ENCODE measurements around the gene ARHGAP18.
A peak's percentile ranks its signal among the peaks of the same experiment; 100 is the strongest.

ARHGAP18 gene

GRCh38 chr6:129686941-129687627 lies 22.9 kb downstream of the ARHGAP18 start:
- peak; percentile 21 to 23 for DNase-seq

DNA sequence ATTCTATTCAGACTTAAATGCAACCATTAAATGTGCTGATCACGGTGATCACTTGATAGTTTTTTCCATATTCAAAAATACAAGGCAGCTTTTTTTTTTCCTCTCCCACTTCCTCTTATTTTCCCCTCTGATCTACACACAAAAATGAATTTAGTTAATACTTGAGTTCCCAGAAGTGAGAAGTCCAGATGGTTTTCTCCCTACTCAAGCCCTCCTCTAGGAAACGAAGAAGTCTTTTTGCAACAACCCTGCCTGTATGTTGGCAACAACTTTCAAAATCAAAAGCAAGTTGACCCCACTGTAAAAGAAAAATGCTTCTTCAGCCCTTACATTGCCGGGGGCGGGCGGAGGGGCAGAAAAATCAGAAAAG lies 24.3 kb downstream of the ARHGAP18 start:
- DNase-seq: no peak

- DNase-seq: no peak
These were observed 24.9 kb downstream of the ARHGAP18 start for GRCh38 chr6:129684903-129685661.

- DNase-seq: no peak
These were observed 25.6 kb downstream of the ARHGAP18 start for GRCh38 chr6:129684323-129684884.

DNA sequence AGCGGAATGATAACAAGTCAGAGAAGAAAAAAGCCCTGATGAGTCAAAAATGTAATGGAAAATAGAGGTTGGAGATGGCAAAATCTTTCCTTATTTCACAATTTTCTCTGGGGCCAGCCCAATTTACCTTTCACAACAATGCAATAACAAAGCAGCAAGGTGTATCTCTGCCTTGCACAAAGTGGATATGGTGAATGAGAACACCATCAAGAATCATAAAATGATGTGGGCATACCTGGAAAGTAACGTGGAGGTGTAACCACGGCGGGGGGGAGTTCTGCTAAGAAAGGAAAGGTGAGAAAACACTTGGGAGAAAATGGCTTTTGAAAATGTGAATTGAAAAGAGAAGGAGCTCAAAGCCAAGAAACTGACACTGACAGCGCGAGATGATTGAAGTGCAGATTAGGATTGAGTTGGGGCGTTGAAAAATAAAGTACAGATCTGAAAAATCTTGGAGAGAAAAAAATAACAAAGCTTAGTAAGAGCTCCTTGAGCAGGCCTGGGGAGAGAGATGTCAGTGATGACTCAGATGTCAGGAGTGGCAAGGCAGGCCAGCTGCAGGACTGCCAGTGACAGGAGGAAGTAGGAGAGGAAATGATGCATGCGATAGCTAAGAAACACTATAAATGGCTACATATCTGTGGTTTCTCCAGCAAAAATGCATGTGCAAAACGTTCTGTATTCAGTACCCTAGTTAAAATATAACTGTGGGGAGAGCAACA lies 26.2 kb downstream of the ARHGAP18 start:
- peak; percentile 23 to 42 for DNase-seq

GRCh38 chr6:129681913-129682205 lies 28.1 kb downstream of the ARHGAP18 start:
- DNase-seq: no peak

DNA sequence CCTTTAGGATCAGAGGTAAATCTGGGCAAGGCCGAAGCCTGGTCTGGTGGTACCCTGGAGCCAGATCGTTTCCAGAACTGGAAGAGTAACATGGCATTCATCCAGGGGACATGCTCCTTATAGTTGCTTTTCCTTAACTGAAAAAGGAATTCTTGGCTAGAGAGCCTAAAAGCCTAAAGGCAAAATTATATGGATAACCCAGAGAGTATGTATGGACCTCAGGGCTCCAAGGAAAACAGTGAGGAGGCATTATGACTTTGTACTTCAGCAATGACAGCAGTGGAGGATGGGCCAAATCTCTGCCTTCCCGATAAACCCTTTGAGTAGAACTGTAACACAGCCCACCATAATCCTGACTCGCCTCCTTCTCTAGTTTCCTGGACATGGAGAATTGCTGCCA lies 29.3 kb downstream of the ARHGAP18 start:
- DNase-seq: no peak

DNA sequence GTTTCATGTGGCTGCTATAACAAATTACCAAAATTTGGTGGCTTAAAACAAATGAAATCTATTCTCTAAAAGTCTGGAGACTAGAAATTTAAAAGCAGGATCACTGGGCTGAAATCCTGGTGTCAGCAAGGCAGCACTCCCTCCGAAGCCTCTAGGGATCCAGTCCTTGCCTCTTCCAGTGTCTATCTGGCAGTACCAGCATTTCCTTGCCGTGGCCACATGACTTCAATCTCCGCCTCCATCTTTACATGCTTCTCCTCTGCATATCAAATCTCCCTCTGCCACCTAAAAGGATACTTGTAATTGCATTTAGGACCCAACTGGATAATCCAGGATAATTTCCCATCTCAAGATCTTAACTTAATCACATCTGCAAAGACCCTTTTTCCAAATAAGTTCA lies 30.2 kb downstream of the ARHGAP18 start:
- no peak for DNase-seq

GRCh38 chr6:129679275-129679674 lies 30.7 kb downstream of the ARHGAP18 start:
- DNase-seq: no peak

- no peak for DNase-seq
These were observed 31.5 kb downstream of the ARHGAP18 start for GRCh38 chr6:129678463-129678862.

GRCh38 chr6:129677620-129678325 lies 32.2 kb downstream of the ARHGAP18 start:
- DNase-seq: no peak

DNA sequence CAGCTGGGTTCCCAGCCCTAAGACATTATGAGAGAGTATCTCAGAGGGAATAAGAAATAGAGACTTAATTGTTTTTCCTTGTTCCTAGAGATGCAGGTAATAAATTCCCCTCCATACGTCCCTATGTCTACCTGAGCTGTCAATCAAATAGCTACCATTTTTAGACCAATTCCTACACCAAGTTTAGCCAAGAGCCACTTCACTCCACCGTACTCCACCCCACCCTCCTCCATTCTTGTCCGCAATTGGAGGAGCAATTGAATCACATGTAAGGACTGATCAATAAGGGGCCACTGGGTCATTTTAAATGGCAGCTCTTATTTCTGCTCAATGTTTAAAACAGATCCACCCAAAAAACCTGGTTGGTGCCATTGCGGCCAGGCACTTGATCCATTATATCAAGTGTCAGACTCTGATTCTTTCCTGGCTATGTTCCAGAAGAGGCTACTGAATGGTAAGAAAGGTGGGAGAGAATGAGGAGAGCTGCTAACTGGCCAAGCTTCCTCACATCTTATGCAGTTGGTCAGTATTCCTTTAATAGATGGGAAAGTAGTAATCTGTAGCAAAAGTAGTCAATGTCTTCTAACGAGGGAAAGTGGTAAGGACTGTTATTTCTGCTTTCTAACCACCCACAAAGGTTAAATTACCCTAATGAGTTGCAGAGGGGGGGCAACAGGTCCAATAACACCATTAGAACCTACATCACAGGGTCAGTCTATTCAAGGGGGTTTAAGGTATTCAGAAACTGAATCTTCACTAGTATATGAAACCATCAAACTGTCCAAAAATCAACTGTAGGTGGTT lies 34.1 kb downstream of the ARHGAP18 start:
- DNase-seq: no peak

DNA sequence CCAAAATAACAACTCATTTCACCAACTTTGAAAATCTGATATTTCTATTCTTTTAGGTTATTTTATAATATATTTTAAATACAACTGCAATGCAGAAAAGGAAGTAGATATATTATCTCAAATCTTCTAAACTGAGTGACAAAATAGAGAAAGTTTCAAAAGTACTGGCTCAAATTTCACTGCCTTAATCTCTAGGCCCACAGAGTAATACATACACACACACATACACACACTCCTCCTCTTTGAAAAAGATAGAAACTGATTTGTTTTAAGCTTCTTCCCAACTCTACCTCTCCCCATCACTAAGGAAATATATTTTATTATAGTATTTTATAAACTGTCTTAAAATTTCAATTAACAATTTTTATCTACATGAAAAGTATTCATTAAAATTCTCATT lies 36.2 kb downstream of the ARHGAP18 start:
- DNase-seq: no peak

DNA sequence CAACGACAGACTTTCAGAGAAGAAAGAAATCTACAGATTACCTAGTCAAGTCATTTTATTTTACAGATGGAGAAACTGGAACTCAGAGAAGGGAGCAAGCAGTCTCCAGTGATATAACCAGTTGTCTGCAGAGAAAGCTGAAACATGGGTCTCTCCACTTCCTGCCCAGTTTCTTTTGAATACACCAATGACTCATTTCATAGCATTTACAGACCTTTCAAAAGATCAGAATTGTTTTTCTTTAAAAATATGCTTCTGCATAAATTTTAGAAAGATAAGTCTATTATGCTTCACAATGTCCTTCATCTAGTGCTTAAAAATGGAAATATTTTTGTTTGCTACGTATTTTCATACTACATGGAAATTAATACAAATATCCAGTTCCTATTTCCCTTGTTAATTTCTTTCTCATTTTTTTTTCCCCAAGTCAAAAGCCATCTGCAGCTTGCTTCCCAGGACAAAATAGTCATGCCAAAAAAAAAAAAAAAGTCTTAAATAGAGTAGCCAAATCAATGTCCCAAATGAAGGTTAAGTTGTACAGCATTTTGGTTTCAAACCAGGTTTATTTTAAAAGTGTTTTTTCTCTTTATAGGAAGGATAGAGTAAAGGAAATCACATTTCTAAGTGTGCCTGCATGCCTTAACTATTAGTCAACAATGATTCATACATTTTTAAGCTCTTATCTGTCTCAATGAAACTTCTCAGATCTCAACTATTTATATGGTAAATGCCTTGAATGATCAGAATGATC lies 36.9 kb downstream of the ARHGAP18 start:
- no peak for DNase-seq

DNA sequence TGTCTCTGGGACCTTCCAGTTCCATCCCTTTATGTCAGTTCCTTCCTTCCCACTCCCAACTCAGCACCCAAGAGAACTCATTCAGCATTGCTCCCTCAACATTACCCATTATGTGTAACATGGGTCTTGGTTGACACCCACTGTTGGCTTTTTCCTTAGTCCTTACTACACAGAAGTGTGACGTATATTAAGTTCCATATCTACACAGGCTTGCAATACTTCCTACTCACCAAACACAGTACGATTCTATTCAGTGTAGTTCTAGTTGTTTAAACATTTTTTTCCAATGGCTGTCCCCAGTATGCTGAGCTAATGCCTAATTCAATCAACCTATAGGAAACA lies 37.7 kb downstream of the ARHGAP18 start:
- DNase-seq: peak in 1 of 2 donors; percentile 6

DNA sequence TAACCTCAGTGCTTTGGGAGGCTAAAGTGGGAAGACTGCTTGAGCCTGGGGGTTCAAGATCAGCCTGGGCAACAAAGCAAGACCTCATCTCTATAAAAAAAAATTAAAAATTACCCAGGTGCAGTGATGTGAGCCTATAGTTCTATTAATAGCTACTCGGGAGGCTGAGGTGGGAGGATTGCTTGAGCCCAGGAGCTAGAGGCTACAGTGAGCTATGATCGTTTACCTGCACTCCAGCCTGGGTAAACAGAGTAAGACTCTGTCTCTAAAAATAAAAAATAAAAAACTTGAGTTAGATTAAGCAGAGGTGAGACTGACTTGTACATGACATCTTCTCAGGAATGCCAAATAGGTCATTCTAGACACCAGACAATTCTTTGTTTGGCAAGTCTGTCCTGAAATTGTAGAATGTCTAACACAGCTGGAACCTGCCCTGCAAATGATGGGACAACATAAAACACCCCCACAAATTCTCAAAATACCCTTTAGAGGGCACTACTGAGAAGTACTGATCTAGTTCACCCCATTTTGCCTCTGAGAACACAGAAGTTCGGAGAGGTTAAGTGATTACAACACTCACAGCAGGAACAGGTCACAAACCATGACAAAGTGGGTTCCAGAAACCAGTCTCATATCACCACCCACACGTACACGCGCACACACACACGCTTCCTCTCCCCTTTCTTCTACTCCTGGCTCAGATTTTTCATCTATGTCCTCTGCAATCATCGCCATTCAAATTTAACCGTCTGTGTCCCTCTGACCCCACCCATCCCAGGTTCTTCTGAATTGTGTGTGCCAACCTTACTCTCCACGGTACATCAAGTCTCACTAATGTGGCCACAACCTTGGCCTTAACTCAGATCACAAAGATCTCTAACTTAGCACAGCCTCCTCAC lies 38.3 kb downstream of the ARHGAP18 start:
- peak; percentile 32 to 49 for DNase-seq

DNA sequence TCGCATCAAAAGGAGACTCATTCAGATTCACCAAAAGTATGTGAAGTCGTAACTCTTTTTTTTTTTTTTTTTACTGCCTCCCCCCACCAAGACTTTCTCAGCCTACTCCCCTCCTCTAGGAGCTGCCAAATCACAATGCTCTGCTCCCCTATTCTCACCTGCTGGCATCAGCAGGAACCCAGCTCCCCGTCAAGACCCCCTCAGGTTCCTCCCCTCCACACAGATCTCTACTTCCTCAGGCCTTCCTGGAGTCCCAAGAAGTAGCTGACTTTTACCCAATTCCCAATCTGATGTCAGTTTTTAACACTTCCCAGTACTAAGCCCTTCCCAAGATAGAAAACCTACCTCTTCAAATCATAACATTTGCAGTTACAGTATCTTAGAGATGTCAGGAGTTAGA lies 39.3 kb downstream of the ARHGAP18 start:
- DNase-seq: no peak

DNA sequence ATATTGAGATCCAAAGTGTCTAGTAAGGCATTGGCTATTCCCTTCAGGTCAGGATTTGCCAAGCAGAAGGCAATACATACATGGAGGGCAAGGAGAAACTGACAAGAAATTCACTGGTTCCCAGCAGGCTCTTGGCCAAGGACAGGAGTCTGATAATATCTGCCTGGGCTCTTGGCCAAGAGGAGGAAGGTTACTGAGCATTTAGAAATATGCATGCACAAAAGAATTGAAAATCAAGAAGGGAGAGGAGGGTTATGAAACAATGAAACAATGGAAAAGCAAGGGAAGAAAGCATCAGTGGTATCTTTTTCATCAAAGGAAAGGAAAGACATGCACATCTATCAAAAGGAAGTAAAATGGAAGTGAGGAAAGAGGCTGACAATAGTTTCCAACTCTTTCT lies 42.4 kb downstream of the ARHGAP18 start:
- no peak for DNase-seq

DNA sequence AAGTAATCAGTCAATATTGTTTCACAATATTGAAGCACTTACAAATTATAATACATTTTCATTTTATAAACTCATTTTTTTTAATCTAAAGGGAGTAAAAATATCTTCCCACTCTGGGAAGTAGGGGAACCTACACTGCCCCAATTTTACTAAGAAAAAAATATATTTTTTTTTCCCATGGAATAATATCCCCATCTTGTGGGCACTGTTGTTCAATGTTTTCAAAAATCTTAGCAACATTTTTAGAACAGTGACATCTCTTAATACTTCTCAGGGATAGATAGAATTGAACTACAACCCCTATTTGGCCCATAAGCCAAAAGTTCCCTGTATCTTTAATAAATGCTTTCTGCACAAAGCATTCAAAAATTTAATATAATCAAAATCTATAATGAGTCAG lies 42.9 kb downstream of the ARHGAP18 start:
- no peak for DNase-seq

- no peak for DNase-seq
These were observed 44.4 kb downstream of the ARHGAP18 start for GRCh38 chr6:129665555-129665954.

DNA sequence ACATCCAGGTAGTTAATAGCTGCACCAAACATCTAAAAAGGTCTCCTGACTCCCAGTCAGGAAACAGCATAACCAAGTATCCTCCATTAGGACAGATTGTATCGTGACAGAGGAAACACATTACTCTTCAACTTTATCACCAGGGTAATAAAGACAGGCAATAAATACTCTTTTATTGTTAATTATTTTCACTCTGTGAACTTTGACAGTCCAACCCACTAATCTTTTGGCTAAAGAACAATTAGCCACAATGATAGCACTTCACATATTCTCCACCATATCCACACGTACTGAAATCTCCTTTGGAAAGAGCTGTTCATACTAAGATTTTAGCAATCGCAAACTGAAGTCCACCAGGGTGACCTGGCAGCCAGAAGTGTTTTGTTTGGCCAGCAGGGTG lies 46.4 kb downstream of the ARHGAP18 start:
- no peak for DNase-seq

Data from stimulated activated CD4-positive, alpha-beta T cell treated with anti-CD3 and anti-CD28 coated beads, Interleukin-2, amount 100 ng/mL, for 48 hours (primary cell).